GM20000 (cell line): ENCODE measurements around the gene ZNF605.
"Not testable (repeated sequence)": the region's sequence is repeated elsewhere in the genome, so short reads cannot be mapped to it uniquely, and the experiment has no call there.

Source experiments
- DNase-seq: peaks from one replicate; pipeline ENCODE4 v3.0.0; 2012; ENCODE audit warnings: low spot score
- TF ChIP-seq, protein P1 (sequence below): IDR thresholded peaks from 2 replicates; pipeline ENCODE4 v1.5.1; 2012; ENCODE audit warnings: mild to moderate bottlenecking, control low read depth; ENCODE audit errors: extremely low read depth, missing control alignments

ZNF605 gene

DNA sequence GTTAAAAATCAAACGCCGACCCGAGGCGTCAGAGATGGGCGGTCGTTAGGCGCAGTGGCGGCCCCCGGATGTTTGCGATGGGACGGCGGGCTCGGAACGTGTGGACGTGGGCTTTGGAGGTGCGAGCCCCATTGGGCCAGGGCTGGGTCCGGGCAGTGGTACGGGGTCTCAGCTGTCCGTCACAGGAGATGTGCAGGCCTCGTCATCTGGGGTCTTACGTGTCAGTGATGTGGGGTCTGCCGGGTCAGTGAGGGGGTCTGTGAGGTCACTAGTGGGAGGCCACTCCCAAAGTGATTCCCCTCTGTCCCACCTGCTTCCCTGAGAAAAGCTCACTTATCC is 47.1 kb downstream of the ZNF605 start:
- DNase-seq, result no peak
- TF ChIP-seq, protein P1, sequence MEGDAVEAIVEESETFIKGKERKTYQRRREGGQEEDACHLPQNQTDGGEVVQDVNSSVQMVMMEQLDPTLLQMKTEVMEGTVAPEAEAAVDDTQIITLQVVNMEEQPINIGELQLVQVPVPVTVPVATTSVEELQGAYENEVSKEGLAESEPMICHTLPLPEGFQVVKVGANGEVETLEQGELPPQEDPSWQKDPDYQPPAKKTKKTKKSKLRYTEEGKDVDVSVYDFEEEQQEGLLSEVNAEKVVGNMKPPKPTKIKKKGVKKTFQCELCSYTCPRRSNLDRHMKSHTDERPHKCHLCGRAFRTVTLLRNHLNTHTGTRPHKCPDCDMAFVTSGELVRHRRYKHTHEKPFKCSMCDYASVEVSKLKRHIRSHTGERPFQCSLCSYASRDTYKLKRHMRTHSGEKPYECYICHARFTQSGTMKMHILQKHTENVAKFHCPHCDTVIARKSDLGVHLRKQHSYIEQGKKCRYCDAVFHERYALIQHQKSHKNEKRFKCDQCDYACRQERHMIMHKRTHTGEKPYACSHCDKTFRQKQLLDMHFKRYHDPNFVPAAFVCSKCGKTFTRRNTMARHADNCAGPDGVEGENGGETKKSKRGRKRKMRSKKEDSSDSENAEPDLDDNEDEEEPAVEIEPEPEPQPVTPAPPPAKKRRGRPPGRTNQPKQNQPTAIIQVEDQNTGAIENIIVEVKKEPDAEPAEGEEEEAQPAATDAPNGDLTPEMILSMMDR, result no peak

DNA sequence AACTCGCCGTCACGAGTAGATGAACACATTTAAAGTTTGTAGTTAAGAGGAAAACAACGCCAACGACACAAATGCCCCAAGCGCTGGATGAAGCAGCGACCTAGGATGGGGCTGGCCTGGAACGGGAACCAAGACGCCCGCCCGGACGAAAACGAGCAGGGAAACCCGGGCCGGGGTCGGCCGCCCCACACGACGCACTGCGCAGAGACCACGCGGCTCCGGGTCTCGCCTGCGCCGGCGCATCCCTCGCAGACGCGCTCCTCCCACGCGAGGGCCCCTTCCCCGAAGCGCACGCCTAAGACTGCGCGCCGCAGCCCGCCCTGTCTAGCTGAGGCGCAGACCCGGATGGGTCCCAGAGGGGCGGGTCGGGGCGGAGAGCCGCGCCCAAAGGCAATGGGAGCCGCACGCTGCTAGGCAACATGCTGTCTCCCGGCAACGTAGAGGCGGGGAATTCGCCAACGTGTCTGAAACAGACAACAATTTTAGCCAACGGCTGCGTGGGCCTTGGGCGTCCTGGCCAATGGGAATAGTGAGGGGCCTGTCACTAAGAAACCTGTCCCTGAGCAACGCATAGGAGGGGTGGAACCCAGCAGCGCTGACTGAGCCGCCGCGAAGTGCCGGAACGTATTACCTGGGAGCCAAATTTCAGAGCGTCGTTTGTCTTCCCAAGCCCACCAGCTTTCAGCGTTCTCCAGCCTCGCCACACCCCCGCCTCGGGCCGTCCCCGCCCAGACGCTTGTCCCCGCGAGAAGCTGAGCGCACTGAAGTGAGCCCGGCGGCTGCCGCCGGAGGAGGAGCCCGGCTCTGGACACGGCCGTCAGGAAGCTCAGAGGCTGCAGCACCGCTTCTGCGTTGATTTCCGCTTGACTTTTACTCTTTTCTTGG is 47.7 kb downstream of the ZNF605 start:
- TF ChIP-seq, protein P1, result no peak
- DNase-seq, result peak; percentile 94

DNA sequence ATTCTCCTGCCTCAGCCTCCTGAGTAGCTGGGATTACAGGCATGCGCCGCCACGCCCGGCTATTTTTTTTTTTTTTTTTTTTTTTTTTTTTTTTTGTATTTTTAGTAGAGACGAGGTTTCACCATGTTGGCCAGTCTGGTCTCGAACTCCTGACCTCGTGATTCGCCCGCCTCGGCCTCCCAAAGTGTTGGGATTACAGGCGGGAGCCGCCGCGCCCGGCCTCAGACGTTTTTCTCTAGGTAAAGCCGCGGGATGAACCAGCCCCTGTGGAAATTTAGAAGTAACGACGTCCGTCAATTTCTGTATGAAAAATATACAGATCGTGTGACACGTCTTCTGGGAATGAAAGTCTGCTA is 48.3 kb downstream of the ZNF605 start:
- DNase-seq, result not testable (repeated sequence)

DNA sequence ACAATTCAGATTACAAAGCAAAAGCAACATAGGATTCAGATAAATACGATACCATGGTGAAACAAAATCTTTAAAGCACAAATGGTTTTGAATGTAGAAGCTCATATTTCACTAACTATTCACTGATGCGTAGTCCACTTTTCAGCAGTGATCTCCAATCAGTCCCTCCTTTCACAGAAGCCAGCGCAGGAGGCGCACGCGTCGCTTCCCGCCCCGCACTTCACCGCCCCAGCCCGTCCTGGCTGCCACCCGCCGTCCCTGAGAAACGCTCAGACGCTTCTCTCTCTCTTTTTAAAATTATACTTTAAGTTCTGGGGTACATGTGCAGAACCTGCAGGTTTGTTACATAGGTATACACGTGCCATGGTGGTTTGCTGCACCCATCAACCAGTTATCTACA is 48.9 kb downstream of the ZNF605 start:
- no peak for DNase-seq
- TF ChIP-seq, protein P1, result no peak

DNA sequence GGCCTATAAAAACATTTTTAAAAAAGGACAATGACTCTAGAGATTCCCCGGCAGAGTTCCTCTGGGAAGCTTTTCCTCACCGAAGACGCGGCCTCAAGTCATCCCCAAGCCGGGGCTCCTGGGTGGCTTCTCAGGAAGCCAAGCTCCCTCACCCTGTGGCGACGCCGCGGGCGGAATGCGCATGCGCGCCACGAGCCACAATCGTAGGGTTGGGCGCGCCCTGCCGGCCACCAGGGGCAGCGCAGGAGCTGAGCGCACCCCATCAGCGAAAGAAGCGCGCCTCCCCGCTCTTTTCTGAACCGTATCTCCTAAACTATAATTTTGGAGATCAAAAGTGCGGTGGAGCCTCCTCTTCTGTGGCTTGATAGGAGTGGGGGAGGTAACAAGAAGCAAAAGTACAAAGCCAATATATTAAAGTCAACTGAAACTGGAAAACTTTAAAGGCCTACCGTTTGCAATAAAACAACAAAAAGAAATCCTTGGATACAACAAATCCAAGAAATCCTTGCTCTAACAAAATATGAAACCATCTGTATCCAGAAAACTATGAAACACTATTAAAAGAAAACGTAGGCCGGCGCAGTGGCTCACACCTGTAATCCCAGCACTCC is 51.3 kb downstream of the ZNF605 start:
- TF ChIP-seq, protein P1, result peak; percentile 36
- peak; percentile 66 for DNase-seq

DNA sequence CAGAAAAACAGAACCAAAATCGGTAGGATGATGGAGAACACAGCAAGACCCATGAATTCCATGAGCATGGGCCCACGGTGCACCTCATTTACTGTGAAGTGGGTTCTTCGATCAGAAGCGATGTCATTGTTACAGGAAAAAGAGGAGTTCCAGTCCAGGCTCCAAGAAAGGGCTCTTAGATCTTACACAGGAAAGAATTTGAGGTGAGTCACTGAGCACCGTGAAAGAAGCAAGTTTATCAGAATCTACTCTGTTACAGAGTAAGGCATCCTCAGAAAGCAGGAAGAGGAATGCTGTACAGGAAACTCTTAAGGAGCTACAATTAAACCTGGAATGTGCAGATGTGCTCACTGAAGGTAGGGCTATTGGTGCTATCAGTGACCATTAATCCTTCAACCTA is 57.1 kb downstream of the ZNF605 start:
- no peak for DNase-seq
- TF ChIP-seq, protein P1, result no peak

DNA sequence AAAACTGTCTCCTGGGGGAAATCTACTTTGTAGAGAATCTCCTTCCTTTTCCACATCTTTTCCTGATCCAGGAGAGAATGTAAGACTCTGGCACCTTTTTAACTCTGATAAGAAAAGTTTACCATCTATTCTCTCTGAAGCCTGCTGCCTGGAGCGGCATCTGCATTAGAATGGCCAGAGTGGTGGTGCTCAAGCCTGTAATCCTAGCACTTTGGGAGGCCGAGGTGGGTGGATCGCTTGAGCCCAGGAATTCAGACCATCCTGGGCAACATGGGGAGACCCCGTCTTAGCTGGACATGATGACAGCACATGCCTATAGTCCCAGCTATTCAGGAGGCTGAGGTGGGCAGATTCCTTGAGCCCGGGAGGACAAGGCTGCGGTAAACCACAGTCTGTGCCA is 67.3 kb downstream of the ZNF605 start:
- TF ChIP-seq, protein P1, result no peak
- DNase-seq, result no peak
